ENCODE data around the gene MICU1. TPM values are rescaled to one million over a fixed set of nuclear protein-coding genes. Genes with fewer than 3 reads are reported as not detected.

MICU1 gene
- total RNA-seq, 6 donors from 2014 or later, result 26.9 to 62.9 (median 47.6) TPM

DNA sequence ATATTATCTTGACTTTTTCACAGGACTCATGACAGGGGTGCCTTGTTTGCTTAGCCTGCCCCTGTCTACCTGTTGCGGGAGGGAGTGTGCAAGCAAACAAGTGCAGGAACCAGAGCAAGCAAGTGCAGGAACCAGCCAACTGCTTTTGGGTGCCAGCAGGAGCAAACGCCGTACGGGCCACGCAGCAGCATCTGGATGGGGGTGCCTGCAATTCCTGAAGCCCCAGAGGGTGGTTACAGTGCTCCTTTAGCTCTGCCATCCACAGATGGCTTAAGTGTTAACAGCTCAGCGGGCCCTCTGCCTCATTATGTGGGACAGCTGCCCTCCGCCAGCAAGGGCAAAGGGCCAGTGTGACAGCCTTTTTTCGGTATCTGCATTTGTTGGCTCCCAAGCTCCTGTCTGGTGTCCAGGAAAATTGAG is 83.5 kb downstream of the MICU1 start:
- DNase-seq, result peak in 1 of 2 donors; percentile 33
- no peak for ATAC-seq (ENCODE audit: low FRiP score in 2 of 2)

GRCh38 chr10:72541337-72541736 is 84.5 kb downstream of the MICU1 start:
- Histone ChIP-seq H3K4me1 (peaks cover 0 to 6% (median 0%) of the 10 kb centered on the region in 4 donors), H3K9me3 (peaks cover 3 to 7% (median 4%) of the 10 kb centered on the region in 4 donors), H3K4me3 (no peak overlapping the region), H3K36me3 (peaks cover 0 to 10% (median 5%) of the 10 kb centered on the region in 4 donors), H3K27ac (no peak overlapping the region), H3K27me3 (no peaks in the 10 kb centered on the region)
- no peak for DNase-seq
- TF ChIP-seq EP300 (IDR thresholded peaks at IDR 0.05), result no peak
- TF ChIP-seq, protein P1, sequence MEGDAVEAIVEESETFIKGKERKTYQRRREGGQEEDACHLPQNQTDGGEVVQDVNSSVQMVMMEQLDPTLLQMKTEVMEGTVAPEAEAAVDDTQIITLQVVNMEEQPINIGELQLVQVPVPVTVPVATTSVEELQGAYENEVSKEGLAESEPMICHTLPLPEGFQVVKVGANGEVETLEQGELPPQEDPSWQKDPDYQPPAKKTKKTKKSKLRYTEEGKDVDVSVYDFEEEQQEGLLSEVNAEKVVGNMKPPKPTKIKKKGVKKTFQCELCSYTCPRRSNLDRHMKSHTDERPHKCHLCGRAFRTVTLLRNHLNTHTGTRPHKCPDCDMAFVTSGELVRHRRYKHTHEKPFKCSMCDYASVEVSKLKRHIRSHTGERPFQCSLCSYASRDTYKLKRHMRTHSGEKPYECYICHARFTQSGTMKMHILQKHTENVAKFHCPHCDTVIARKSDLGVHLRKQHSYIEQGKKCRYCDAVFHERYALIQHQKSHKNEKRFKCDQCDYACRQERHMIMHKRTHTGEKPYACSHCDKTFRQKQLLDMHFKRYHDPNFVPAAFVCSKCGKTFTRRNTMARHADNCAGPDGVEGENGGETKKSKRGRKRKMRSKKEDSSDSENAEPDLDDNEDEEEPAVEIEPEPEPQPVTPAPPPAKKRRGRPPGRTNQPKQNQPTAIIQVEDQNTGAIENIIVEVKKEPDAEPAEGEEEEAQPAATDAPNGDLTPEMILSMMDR (IDR thresholded peaks at IDR 0.05), result no peak
- no peak for TF ChIP-seq POLR2AphosphoS5 (IDR thresholded peaks at IDR 0.05)
- TF ChIP-seq POLR2A (IDR thresholded peaks at IDR 0.05), result no peak
- no peak for ATAC-seq (ENCODE audit: low FRiP score in 2 of 2)

More for the DNA sequence above, 83.5 kb downstream of the MICU1 start:
- WGBS, 2 donors, result 89 to 93% methylated on average over 8 of the region's 8 CpGs
- Histone ChIP-seq H3K9me3 (peaks cover 3 to 7% (median 4%) of the 10 kb centered on the region in 4 donors), H3K27me3 (no peaks in the 10 kb centered on the region), H3K4me1 (peaks cover 0 to 6% (median 0%) of the 10 kb centered on the region in 4 donors), H3K4me3 (no peak overlapping the region), H3K27ac (no peak overlapping the region), H3K36me3 (peaks cover 0 to 13% (median 5%) of the 10 kb centered on the region in 4 donors)
- TF ChIP-seq EP300 (IDR thresholded peaks at IDR 0.05), result no peak
- TF ChIP-seq, protein P1 (IDR thresholded peaks at IDR 0.05), result no peak
- no peak for TF ChIP-seq POLR2A (IDR thresholded peaks at IDR 0.05)
- TF ChIP-seq POLR2AphosphoS5 (IDR thresholded peaks at IDR 0.05), result no peak

- Histone ChIP-seq H3K27ac (no peak overlapping the region), H3K9me3 (peaks cover 3 to 7% (median 4%) of the 10 kb centered on the region in 4 donors), H3K36me3 (peaks cover 0 to 10% (median 5%) of the 10 kb centered on the region in 4 donors), H3K4me3 (no peak overlapping the region), H3K4me1 (peaks cover 0 to 6% (median 0%) of the 10 kb centered on the region in 4 donors), H3K27me3 (no peaks in the 10 kb centered on the region)
- WGBS, 2 donors, result 91 to 100% methylated on average over 2 of the region's 2 CpGs
- DNase-seq, result no peak
- TF ChIP-seq EP300 (IDR thresholded peaks at IDR 0.05) (no peak), POLR2AphosphoS5 (IDR thresholded peaks at IDR 0.05) (no peak), POLR2A (IDR thresholded peaks at IDR 0.05) (no peak)
- ATAC-seq (ENCODE audit: low FRiP score in 2 of 2), result no peak
Observed at GRCh38 chr10:72540193-72540807, 85.6 kb downstream of the MICU1 start.

DNA sequence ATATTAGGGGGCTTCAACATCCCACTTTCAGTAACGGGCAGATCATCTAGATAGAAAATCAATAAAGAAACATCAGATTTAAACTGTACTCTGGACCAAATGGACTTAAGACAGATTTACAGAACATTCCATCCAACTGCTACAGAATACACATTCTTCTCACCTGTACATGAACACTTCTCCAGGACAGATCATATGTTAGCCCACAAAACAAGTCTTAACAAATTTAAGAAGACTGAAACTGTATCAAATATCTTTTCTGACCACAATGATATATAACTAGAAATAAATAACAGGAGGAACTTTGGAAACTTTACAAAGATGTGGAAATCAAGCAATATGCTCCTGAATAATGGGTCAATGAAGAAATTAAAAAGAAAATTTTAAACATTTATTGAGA is 86.7 kb downstream of the MICU1 start:
- DNase-seq (no peak), ATAC-seq (ENCODE audit: low FRiP score in 2 of 2) (no peak)
- Histone ChIP-seq H3K27me3 (no peaks in the 10 kb centered on the region), H3K36me3 (peaks cover 0 to 7% (median 5%) of the 10 kb centered on the region in 4 donors), H3K4me1 (peaks cover 0 to 6% (median 0%) of the 10 kb centered on the region in 4 donors), H3K9me3 (peaks cover 3 to 7% (median 4%) of the 10 kb centered on the region in 4 donors), H3K4me3 (no peak overlapping the region), H3K27ac (no peak overlapping the region)
- 89 to 100% methylated on average over 1 of the region's 1 CpG for WGBS, 2 donors
- TF ChIP-seq EP300 (IDR thresholded peaks at IDR 0.05), result no peak

DNA sequence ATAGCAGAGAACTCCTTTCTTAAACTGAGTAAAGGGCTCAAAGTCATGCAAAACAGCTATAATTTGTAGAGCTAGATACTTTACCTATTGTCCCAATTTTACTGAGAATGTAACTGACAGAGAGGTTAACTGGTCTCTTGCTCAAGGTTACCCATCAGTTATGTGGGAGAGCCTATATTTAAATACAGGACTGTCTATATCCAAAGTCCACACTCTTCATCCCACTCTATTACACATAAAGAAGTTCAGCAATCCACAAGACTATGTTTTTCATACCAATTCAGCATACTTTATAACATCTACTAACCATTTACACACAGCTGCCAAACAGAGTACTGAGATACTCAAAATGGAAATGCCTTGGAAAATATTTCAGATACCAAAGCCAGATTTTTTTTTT is 100.2 kb downstream of the MICU1 start:
- ATAC-seq (ENCODE audit: low FRiP score in 2 of 2), result no peak
- no peaks in the 10 kb centered on the region for H3K27me3 ChIP-seq
- H3K4me1 ChIP-seq, result no peaks in the 10 kb centered on the region
- no peak for DNase-seq
- TF ChIP-seq POLR2AphosphoS5 (IDR thresholded peaks at IDR 0.05) (no peak), POLR2A (IDR thresholded peaks at IDR 0.05) (no peak), EP300 (IDR thresholded peaks at IDR 0.05) (no peak)
- TF ChIP-seq, protein P1 (IDR thresholded peaks at IDR 0.05), result no peak
- H3K27ac ChIP-seq, result no peak overlapping the region
- no peaks in the 10 kb centered on the region for H3K36me3 ChIP-seq
- H3K4me3 ChIP-seq, result no peak overlapping the region
- no peaks in the 10 kb centered on the region for H3K9me3 ChIP-seq

GRCh38 chr10:72525277-72525676 is 100.6 kb downstream of the MICU1 start:
- no peaks in the 10 kb centered on the region for H3K36me3 ChIP-seq
- DNase-seq (no peak), ATAC-seq (ENCODE audit: low FRiP score in 2 of 2) (no peak)
- no peak for TF ChIP-seq EP300 (IDR thresholded peaks at IDR 0.05)
- no peak overlapping the region for H3K27ac ChIP-seq
- 80 to 81% methylated on average over 5 of the region's 5 CpGs for WGBS, 2 donors
- no peaks in the 10 kb centered on the region for H3K27me3 ChIP-seq
- no peaks in the 10 kb centered on the region for H3K4me1 ChIP-seq
- no peak overlapping the region for H3K4me3 ChIP-seq
- H3K9me3 ChIP-seq, result no peaks in the 10 kb centered on the region

All from upper lobe of left lung (tissue), 6 donors.